NT2/D1 (cell line): ENCODE data around the gene TMSB15C.

ENCODE experiments used
- DNase-seq: peaks from one replicate; pipeline ENCODE4 v3.0.0-alpha.2; 2011; ENCODE audit warnings: low read depth, low spot score
- H3K27me3 ChIP-seq: 2 replicates; pipeline ENCODE4 v1.6.0; 2011; ENCODE audit warnings: mild to moderate bottlenecking; ENCODE audit not compliant: insufficient read length, insufficient read depth
- H3K36me3 ChIP-seq: 2 replicates; pipeline ENCODE4 v1.6.1; 2011; ENCODE audit warnings: mild to moderate bottlenecking, low read length, mixed read lengths; ENCODE audit not compliant: insufficient read depth, insufficient read length
- H3K4me1 ChIP-seq: 2 replicates; pipeline ENCODE4 v1.5.1; 2011; ENCODE audit not compliant: insufficient read depth, insufficient read length
- H3K4me3 ChIP-seq: 2 replicates; pipeline ENCODE4 v1.5.1; 2011; ENCODE audit warnings: low read depth; ENCODE audit not compliant: insufficient read length
- H3K9ac ChIP-seq: 2 replicates; pipeline ENCODE4 v1.6.0; 2011; ENCODE audit warnings: low read depth; ENCODE audit not compliant: insufficient read length
- H3K9me3 ChIP-seq: 2 replicates; pipeline ENCODE4 v1.5.1; 2011; ENCODE audit warnings: mild to moderate bottlenecking, low read length; ENCODE audit not compliant: insufficient read depth
- SUZ12 ChIP-seq: IDR thresholded peaks from 2 replicates; pipeline ENCODE4 v1.6.1; 2011; ENCODE audit not compliant: insufficient read length, insufficient read depth; ENCODE audit errors: extremely low read depth
- YY1 ChIP-seq: IDR thresholded peaks from 2 replicates; pipeline ENCODE4 v1.6.1; 2011; ENCODE audit not compliant: insufficient read length, insufficient read depth
- ZNF274 ChIP-seq: IDR thresholded peaks from 2 replicates; pipeline ENCODE4 v1.6.1; 2011; ENCODE audit warnings: mild to moderate bottlenecking, low read depth, low read length

TMSB15C gene

GRCh38 chrX:104108955-104109354 lies 32.9 kb upstream of the TMSB15C start:
- TF ChIP-seq YY1 (no peak), ZNF274 (no peak), SUZ12 (no peak)
- H3K4me1 ChIP-seq = peaks cover 5% of the 10 kb centered on the region
- peaks cover 3% of the 10 kb centered on the region for H3K27me3 ChIP-seq
- H3K9me3 ChIP-seq = no peaks in the 10 kb centered on the region
- no peak overlapping the region for H3K4me3 ChIP-seq
- no peak for DNase-seq
- H3K36me3 ChIP-seq = no peaks in the 10 kb centered on the region
- no peak overlapping the region for H3K9ac ChIP-seq

GRCh38 chrX:104105330-104106262 lies 29.6 kb upstream of the TMSB15C start:
- Histone ChIP-seq H3K9ac (no peak overlapping the region), H3K4me1 (no peaks in the 10 kb centered on the region), H3K9me3 (no peaks in the 10 kb centered on the region), H3K36me3 (no peaks in the 10 kb centered on the region), H3K4me3 (no peak overlapping the region), H3K27me3 (no peaks in the 10 kb centered on the region)
- TF ChIP-seq ZNF274 (no peak), SUZ12 (no peak), YY1 (no peak)
- no peak for DNase-seq

- H3K9me3 ChIP-seq = no peaks in the 10 kb centered on the region
- H3K27me3 ChIP-seq = no peaks in the 10 kb centered on the region
- no peak overlapping the region for H3K4me3 ChIP-seq
- TF ChIP-seq ZNF274 = no peak
- TF ChIP-seq SUZ12 = no peak
- TF ChIP-seq YY1 = no peak
- no peaks in the 10 kb centered on the region for H3K36me3 ChIP-seq
- no peaks in the 10 kb centered on the region for H3K4me1 ChIP-seq
- no peak overlapping the region for H3K9ac ChIP-seq
- no peak for DNase-seq
Measured at GRCh38 chrX:104104676-104105075, 28.6 kb upstream of the TMSB15C start.

- H3K9me3 ChIP-seq = no peaks in the 10 kb centered on the region
- H3K4me1 ChIP-seq = no peaks in the 10 kb centered on the region
- TF ChIP-seq SUZ12 (no peak), YY1 (no peak), ZNF274 (no peak)
- no peaks in the 10 kb centered on the region for H3K36me3 ChIP-seq
- no peak for DNase-seq
- no peaks in the 10 kb centered on the region for H3K27me3 ChIP-seq
- H3K4me3 ChIP-seq = no peak overlapping the region
- no peak overlapping the region for H3K9ac ChIP-seq
Measured at GRCh38 chrX:104098919-104099318, 22.9 kb upstream of the TMSB15C start.

GRCh38 chrX:104098151-104098808 lies 22.2 kb upstream of the TMSB15C start:
- Histone ChIP-seq H3K9me3 (no peaks in the 10 kb centered on the region), H3K9ac (no peak overlapping the region), H3K36me3 (no peaks in the 10 kb centered on the region), H3K27me3 (no peaks in the 10 kb centered on the region), H3K4me3 (no peak overlapping the region), H3K4me1 (no peaks in the 10 kb centered on the region)
- DNase-seq = peak; percentile 59
- no peak for TF ChIP-seq SUZ12
- no peak for TF ChIP-seq ZNF274
- no peak for TF ChIP-seq YY1

GRCh38 chrX:104085919-104086318 lies 9.9 kb upstream of the TMSB15C start:
- no peak for DNase-seq
- TF ChIP-seq SUZ12 (no peak), ZNF274 (no peak), YY1 (no peak)
- no peaks in the 10 kb centered on the region for H3K36me3 ChIP-seq
- no peaks in the 10 kb centered on the region for H3K9me3 ChIP-seq
- no peaks in the 10 kb centered on the region for H3K27me3 ChIP-seq
- no peaks in the 10 kb centered on the region for H3K4me1 ChIP-seq
- H3K9ac ChIP-seq = no peak overlapping the region
- H3K4me3 ChIP-seq = no peak overlapping the region

GRCh38 chrX:104085477-104085876 lies 9.4 kb upstream of the TMSB15C start:
- Histone ChIP-seq H3K27me3 (no peaks in the 10 kb centered on the region), H3K4me1 (no peaks in the 10 kb centered on the region), H3K9ac (no peak overlapping the region), H3K9me3 (no peaks in the 10 kb centered on the region), H3K4me3 (no peak overlapping the region), H3K36me3 (no peaks in the 10 kb centered on the region)
- DNase-seq = no peak
- no peak for TF ChIP-seq SUZ12
- no peak for TF ChIP-seq YY1
- TF ChIP-seq ZNF274 = no peak
